Gastrocnemius medialis (tissue), 4 donors: ENCODE measurements around the gene TFCP2. TPM values are rescaled to one million over a fixed set of nuclear protein-coding genes. Genes with fewer than 3 reads are reported as not detected.

Experiments
- ATAC-seq, 2 donors: fragments of 150-250 bp; one replicate each; pipeline ENCODE4 v1.9.1; 2016
- DNase-seq, 2 donors: peaks; one replicate each; pipeline ENCODE4 v3.0.0-alpha.2; 2019
- H3K27ac ChIP-seq, 4 donors: fragments of 200-600 bp; sonication (generic); 1 replicate in 1 of 4; 2 replicates in 3 of 4; pipeline ENCODE4 v1.5.1; 2016 to 2018; ENCODE audit warnings: mild to moderate bottlenecking in 2 of 4, moderate library complexity in 1 of 4
- H3K27me3 ChIP-seq, 3 donors: fragments of 200-600 bp; sonication (generic) in 2 of 3; 1 replicate in 1 of 3; 2 replicates in 2 of 3; pipeline versions ENCODE4 v1.5.1 to v1.6.0; 2016 to 2019; ENCODE audit warnings: mild to moderate bottlenecking in 1 of 3, moderate library complexity in 1 of 3
- H3K36me3 ChIP-seq, 2 donors: fragments of 200-600 bp; sonication (generic) in 1 of 2; one replicate each; pipeline ENCODE4 v1.5.1; 2017 to 2018
- H3K4me1 ChIP-seq, 2 donors: fragments of 200-600 bp; sonication (generic) in 1 of 2; one replicate each; pipeline ENCODE4 v1.5.1; 2016 to 2017; ENCODE audit warnings: mild to moderate bottlenecking in 2 of 2
- H3K4me3 ChIP-seq, 4 donors: fragments of 200-600 bp; sonication (generic) in 3 of 4; 1 replicate in 1 of 4; 2 replicates in 3 of 4; pipeline ENCODE4 v1.5.1; 2016 to 2019; ENCODE audit warnings: mild to moderate bottlenecking in 2 of 4
- H3K9me3 ChIP-seq, 3 donors: fragments of 200-600 bp; sonication (generic) in 2 of 3; 1 replicate in 1 of 3; 2 replicates in 2 of 3; pipeline ENCODE4 v1.5.1; 2016 to 2019
- CTCF ChIP-seq, 5 experiments: fragments of 450-650 bp in 3 of 5; fragments of 200-600 bp in 2 of 5; sonication (generic) in 2 of 5; IDR thresholded peaks in 4 of 5; conservative IDR thresholded peaks in 1 of 5; 1 replicate in 4 of 5; 2 replicates in 1 of 5; pipeline ENCODE4 v1.5.1; 2016 to 2019; ENCODE audit warnings: antibody characterized with exemption in 5 of 5, mild to moderate bottlenecking in 3 of 5, moderate library complexity in 3 of 5
- POLR2A ChIP-seq, 2 donors: fragments of 450-650 bp; IDR thresholded peaks; one replicate each; pipeline ENCODE4 v1.6.1; 2017; ENCODE audit warnings: antibody characterized with exemption in 2 of 2, mild to moderate bottlenecking in 2 of 2, moderate library complexity in 2 of 2
- in situ Hi-C, 4 donors: fragments of 200-750 bp; cut with MboI; loops; one replicate each; pipeline versions ENCODE4 v1.15.0 to v1.8.0; 2017; ENCODE audit warnings: low sequenced_read_pairs in 4 of 4
- intact Hi-C: fragments of 100-400 bp; cut with DNase I; formaldehyde crosslinking; loops from one replicate; pipeline ENCODE4 v1.15.1; 2023; ENCODE audit warnings: low total_unique reads
- total RNA-seq, 4 donors: library from RNA; depleted of rRNA; stranded (reverse); fragments of >200 nt; gene quantifications; one replicate each; pipeline versions ENCODE4 v1.1.0 to v1.2.3, GENCODE V29; 2016

TFCP2 gene
- total RNA-seq, 4 donors from 2014 or later = 8.9 to 14.2 (median 10.8) TPM

GRCh38 chr12:51118706-51119105 is 54.2 kb downstream of the TFCP2 start:
- TF ChIP-seq POLR2A (IDR thresholded peaks at IDR 0.05) (no peak), CTCF (IDR thresholded peaks at IDR 0.05 in 4 of 5, conservative IDR thresholded peaks at IDR 0.05 in 1 of 5) (no peak)
- in situ Hi-C loops = no loop called here
- Histone ChIP-seq H3K36me3 (peaks cover 3 to 30% of the 10 kb centered on the region in 2 donors), H3K27ac (no peak overlapping the region), H3K4me3 (no peak overlapping the region), H3K9me3 (no peaks in the 10 kb centered on the region), H3K27me3 (no peaks in the 10 kb centered on the region), H3K4me1 (peaks cover 14 to 15% of the 10 kb centered on the region in 2 donors)
- ATAC-seq (no peak), DNase-seq (no peak)
- intact Hi-C loops = no loop called here

- Histone ChIP-seq H3K4me3 (no peak overlapping the region), H3K36me3 (peaks cover 3 to 59% of the 10 kb centered on the region in 2 donors), H3K27ac (no peak overlapping the region), H3K27me3 (no peaks in the 10 kb centered on the region), H3K4me1 (no peaks in the 10 kb centered on the region), H3K9me3 (no peaks in the 10 kb centered on the region)
- intact Hi-C loops = no loop called here
- in situ Hi-C loops = no loop called here
- ATAC-seq (no peak), DNase-seq (no peak)
- TF ChIP-seq CTCF (IDR thresholded peaks at IDR 0.05 in 4 of 5, conservative IDR thresholded peaks at IDR 0.05 in 1 of 5) = no peak
- no peak for TF ChIP-seq POLR2A (IDR thresholded peaks at IDR 0.05)
These were observed 57.4 kb downstream of the TFCP2 start for GRCh38 chr12:51115533-51115932.

GRCh38 chr12:51108136-51108535 is 64.8 kb downstream of the TFCP2 start:
- H3K4me3 ChIP-seq = no peak overlapping the region
- ATAC-seq (no peak), DNase-seq (no peak)
- H3K9me3 ChIP-seq = no peaks in the 10 kb centered on the region
- no peak for TF ChIP-seq POLR2A (IDR thresholded peaks at IDR 0.05)
- no peak for TF ChIP-seq CTCF (IDR thresholded peaks at IDR 0.05 in 4 of 5, conservative IDR thresholded peaks at IDR 0.05 in 1 of 5)
- H3K27me3 ChIP-seq = no peaks in the 10 kb centered on the region
- no peak overlapping the region for H3K27ac ChIP-seq
- in situ Hi-C loops = no loop called here
- peaks cover 2 to 85% of the 10 kb centered on the region in 2 donors for H3K36me3 ChIP-seq
- intact Hi-C loops = no loop called here
- H3K4me1 ChIP-seq = no peaks in the 10 kb centered on the region

GRCh38 chr12:51103977-51104376 is 69.0 kb downstream of the TFCP2 start:
- Histone ChIP-seq H3K9me3 (no peaks in the 10 kb centered on the region), H3K27me3 (no peaks in the 10 kb centered on the region), H3K36me3 (peaks cover 2 to 91% of the 10 kb centered on the region in 2 donors), H3K4me1 (no peaks in the 10 kb centered on the region), H3K4me3 (no peak overlapping the region), H3K27ac (no peak overlapping the region)
- intact Hi-C loops = no loop called here
- TF ChIP-seq POLR2A (IDR thresholded peaks at IDR 0.05) (no peak), CTCF (IDR thresholded peaks at IDR 0.05 in 4 of 5, conservative IDR thresholded peaks at IDR 0.05 in 1 of 5) (no peak)
- no peak for ATAC-seq
- no peak for DNase-seq
- in situ Hi-C loops = no loop called here

GRCh38 chr12:51098611-51099010 is 74.3 kb downstream of the TFCP2 start:
- H3K27ac ChIP-seq = no peak overlapping the region
- TF ChIP-seq CTCF (IDR thresholded peaks at IDR 0.05 in 4 of 5, conservative IDR thresholded peaks at IDR 0.05 in 1 of 5) (no peak), POLR2A (IDR thresholded peaks at IDR 0.05) (no peak)
- H3K4me1 ChIP-seq = no peaks in the 10 kb centered on the region
- no peaks in the 10 kb centered on the region for H3K27me3 ChIP-seq
- DNase-seq (no peak), ATAC-seq (no peak)
- intact Hi-C loops = no loop called here
- H3K4me3 ChIP-seq = no peak overlapping the region
- peaks cover 0 to 92% of the 10 kb centered on the region in 2 donors for H3K36me3 ChIP-seq
- H3K9me3 ChIP-seq = no peaks in the 10 kb centered on the region
- in situ Hi-C loops = no loop called here
